Ishikawa (cell line): ENCODE data around the gene VPS39.

Source experiments
- CEBPB ChIP-seq: IDR thresholded peaks from 2 replicates; pipeline ENCODE4 v1.6.1; 2012
- CREB1 ChIP-seq: IDR thresholded peaks from 2 replicates; pipeline ENCODE4 v1.6.1; 2012; ENCODE audit warnings: low read depth
- EGR1 ChIP-seq: IDR thresholded peaks from 2 replicates; pipeline ENCODE4 v1.6.1; 2012
- EP300 ChIP-seq: IDR thresholded peaks from 2 replicates; pipeline ENCODE4 v1.6.1; 2012; ENCODE audit warnings: borderline replicate concordance
- RAD21 ChIP-seq: IDR thresholded peaks from 2 replicates; pipeline ENCODE4 v1.6.1; 2012; ENCODE audit warnings: low read depth
- TAF1 ChIP-seq: IDR thresholded peaks from 2 replicates; pipeline ENCODE4 v1.6.1; 2012; ENCODE audit warnings: low read depth, mild to moderate bottlenecking
- TCF12 ChIP-seq: IDR thresholded peaks from 2 replicates; pipeline ENCODE4 v1.6.1; 2012; ENCODE audit warnings: low read depth
- TEAD4 ChIP-seq: IDR thresholded peaks from 2 replicates; pipeline ENCODE4 v1.6.1; 2012
- YY1 ChIP-seq: IDR thresholded peaks from 2 replicates; pipeline ENCODE4 v1.6.1; 2012; ENCODE audit warnings: low read depth
- TF ChIP-seq, protein P1 (sequence below): IDR thresholded peaks from 2 replicates; pipeline ENCODE4 v1.6.1; 2012; ENCODE audit warnings: low read depth, mild to moderate bottlenecking
- TF ChIP-seq, protein P2 (sequence below): IDR thresholded peaks from 2 replicates; pipeline ENCODE4 v1.6.1; 2012

DNA sequence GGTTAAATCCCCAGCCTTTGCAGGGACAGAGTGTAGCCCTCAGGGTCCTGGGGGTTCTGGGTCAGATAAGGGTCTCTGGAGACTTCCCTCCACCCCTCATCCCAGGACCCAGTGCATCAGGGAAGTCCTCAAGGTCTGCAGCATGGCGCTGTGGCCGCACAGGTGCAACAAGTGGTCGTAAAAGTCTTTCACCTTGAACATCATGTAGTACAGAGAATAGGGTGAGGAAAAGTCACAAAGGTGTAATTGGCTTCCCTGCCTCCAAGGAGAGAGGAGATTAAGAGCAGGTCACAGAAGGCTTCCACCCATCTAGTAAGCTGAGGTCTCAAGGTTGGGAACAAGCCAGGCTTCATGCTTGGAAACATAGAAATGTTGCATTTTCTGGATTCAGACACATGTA lies 84.6 kb downstream of the VPS39 start:
- no peak for TF ChIP-seq CEBPB
- TF ChIP-seq RAD21: no peak
- TF ChIP-seq CREB1: no peak
- TF ChIP-seq YY1: no peak
- no peak for TF ChIP-seq TEAD4
- TF ChIP-seq EP300: no peak
- TF ChIP-seq EGR1: no peak
- TF ChIP-seq, protein P1, sequence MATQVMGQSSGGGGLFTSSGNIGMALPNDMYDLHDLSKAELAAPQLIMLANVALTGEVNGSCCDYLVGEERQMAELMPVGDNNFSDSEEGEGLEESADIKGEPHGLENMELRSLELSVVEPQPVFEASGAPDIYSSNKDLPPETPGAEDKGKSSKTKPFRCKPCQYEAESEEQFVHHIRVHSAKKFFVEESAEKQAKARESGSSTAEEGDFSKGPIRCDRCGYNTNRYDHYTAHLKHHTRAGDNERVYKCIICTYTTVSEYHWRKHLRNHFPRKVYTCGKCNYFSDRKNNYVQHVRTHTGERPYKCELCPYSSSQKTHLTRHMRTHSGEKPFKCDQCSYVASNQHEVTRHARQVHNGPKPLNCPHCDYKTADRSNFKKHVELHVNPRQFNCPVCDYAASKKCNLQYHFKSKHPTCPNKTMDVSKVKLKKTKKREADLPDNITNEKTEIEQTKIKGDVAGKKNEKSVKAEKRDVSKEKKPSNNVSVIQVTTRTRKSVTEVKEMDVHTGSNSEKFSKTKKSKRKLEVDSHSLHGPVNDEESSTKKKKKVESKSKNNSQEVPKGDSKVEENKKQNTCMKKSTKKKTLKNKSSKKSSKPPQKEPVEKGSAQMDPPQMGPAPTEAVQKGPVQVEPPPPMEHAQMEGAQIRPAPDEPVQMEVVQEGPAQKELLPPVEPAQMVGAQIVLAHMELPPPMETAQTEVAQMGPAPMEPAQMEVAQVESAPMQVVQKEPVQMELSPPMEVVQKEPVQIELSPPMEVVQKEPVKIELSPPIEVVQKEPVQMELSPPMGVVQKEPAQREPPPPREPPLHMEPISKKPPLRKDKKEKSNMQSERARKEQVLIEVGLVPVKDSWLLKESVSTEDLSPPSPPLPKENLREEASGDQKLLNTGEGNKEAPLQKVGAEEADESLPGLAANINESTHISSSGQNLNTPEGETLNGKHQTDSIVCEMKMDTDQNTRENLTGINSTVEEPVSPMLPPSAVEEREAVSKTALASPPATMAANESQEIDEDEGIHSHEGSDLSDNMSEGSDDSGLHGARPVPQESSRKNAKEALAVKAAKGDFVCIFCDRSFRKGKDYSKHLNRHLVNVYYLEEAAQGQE: no peak
- TF ChIP-seq TCF12: no peak
- TF ChIP-seq, protein P2, sequence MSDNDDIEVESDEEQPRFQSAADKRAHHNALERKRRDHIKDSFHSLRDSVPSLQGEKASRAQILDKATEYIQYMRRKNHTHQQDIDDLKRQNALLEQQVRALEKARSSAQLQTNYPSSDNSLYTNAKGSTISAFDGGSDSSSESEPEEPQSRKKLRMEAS: no peak
- TF ChIP-seq TAF1: no peak
